HT-29 (cell line): Measurements from ENCODE around the gene PLK4. TPM values are rescaled to one million over a fixed set of nuclear protein-coding genes. Genes with fewer than 3 reads are reported as not detected.
"Not testable (repeated sequence)": the region's sequence is repeated elsewhere in the genome, so short reads cannot be mapped to it uniquely, and the experiment has no call there.

Source experiments
- DNase-seq: peaks from one replicate; pipeline ENCODE4 v3.0.0-alpha.2; 2015; ENCODE audit warnings: low spot score
- total RNA-seq: library from RNA; depleted of rRNA; stranded (reverse); fragments of >200 nt; shearing (Covaris generic); gene quantifications from 2 replicates; pipeline ENCODE4 v1.2.3, GENCODE V29; 2014; rRNA removed

Gene PLK4
- 42.6 and 45.5 TPM in 2 replicates for total RNA-seq

GRCh38 chr4:127880763-127881562, at the start of gene PLK4:
PLK4 (plus strand) TSS chr4:127880893; CDS start chr4:127881135, 242 bp downstream.
- peak; percentile 97 for DNase-seq

- no peak for DNase-seq
These were observed 48.1 kb upstream of the PLK4 start for GRCh38 chr4:127832585-127832984.

- no peak for DNase-seq
These were observed 36.7 kb upstream of the PLK4 start for GRCh38 chr4:127843704-127844600.

GRCh38 chr4:127844601-127845116, 36.0 kb upstream of the PLK4 start:
- DNase-seq, result no peak

GRCh38 chr4:127846061-127846460, 34.6 kb upstream of the PLK4 start:
- no peak for DNase-seq

- DNase-seq, result no peak
These were observed 33.9 kb upstream of the PLK4 start for GRCh38 chr4:127846765-127847164.

GRCh38 chr4:127849505-127850234, 31.0 kb upstream of the PLK4 start:
- DNase-seq, result no peak

- no peak for DNase-seq
These were observed 28.0 kb upstream of the PLK4 start for GRCh38 chr4:127852661-127853060.

- no peak for DNase-seq
These were observed 24.4 kb upstream of the PLK4 start for GRCh38 chr4:127856196-127856812.

- DNase-seq, result no peak
These were observed 23.8 kb upstream of the PLK4 start for GRCh38 chr4:127856813-127857447.

GRCh38 chr4:127857641-127858040, 23.1 kb upstream of the PLK4 start:
- no peak for DNase-seq

GRCh38 chr4:127868196-127868595, 12.5 kb upstream of the PLK4 start:
- DNase-seq, result no peak

GRCh38 chr4:127870281-127870680, 10.4 kb upstream of the PLK4 start:
- no peak for DNase-seq

GRCh38 chr4:127870688-127871087, 10.0 kb upstream of the PLK4 start:
- no peak for DNase-seq

GRCh38 chr4:127875791-127876190, 4.9 kb upstream of the PLK4 start:
- no peak for DNase-seq

- DNase-seq, result no peak
These were observed 821 bp downstream of the PLK4 start for GRCh38 chr4:127881563-127881864.

GRCh38 chr4:127888559-127888958, 7.9 kb downstream of the PLK4 start:
- DNase-seq, result no peak

- DNase-seq, result no peak
These were observed 9.2 kb downstream of the PLK4 start for GRCh38 chr4:127889903-127890302.

- DNase-seq, result no peak
These were observed 15.4 kb downstream of the PLK4 start for GRCh38 chr4:127896069-127896468.

- DNase-seq, result no peak
These were observed 15.8 kb downstream of the PLK4 start for GRCh38 chr4:127896528-127896927.

- DNase-seq, result not testable (repeated sequence)
These were observed 19.0 kb downstream of the PLK4 start for GRCh38 chr4:127899682-127900081.
